HCT116 (cell line): ENCODE results near the gene GATAD2A.

Source experiments
- CBX3 ChIP-seq: IDR thresholded peaks from 2 replicates; pipeline ENCODE4 v1.6.1; 2012; ENCODE audit warnings: low read depth
- EZH2 ChIP-seq: fragments of 200-600 bp; sonication (generic); IDR thresholded peaks from 2 replicates; pipeline ENCODE4 v1.6.1; 2017; ENCODE audit warnings: antibody characterized with exemption, mixed run types
- EZH2phosphoT487 ChIP-seq: fragments of 200-600 bp; IDR thresholded peaks from 2 replicates; pipeline ENCODE4 v1.6.1; 2018; ENCODE audit warnings: antibody characterized with exemption, borderline replicate concordance
- FOSL1 ChIP-seq: IDR thresholded peaks from 2 replicates; pipeline ENCODE4 v1.6.1; 2012; ENCODE audit warnings: low read depth
- POLR2A ChIP-seq: IDR thresholded peaks from 2 replicates; pipeline ENCODE4 v1.7.0; 2011; ENCODE audit warnings: borderline replicate concordance; ENCODE audit not compliant: insufficient read depth, insufficient read length; ENCODE audit errors: extremely low read depth
- SP1 ChIP-seq: IDR thresholded peaks from 2 replicates; pipeline ENCODE4 v1.6.1; 2012; ENCODE audit warnings: low read depth
- TF ChIP-seq, protein P1 (sequence below), 3 experiments: fragments of 200-600 bp in 1 of 3; sonication (generic) in 1 of 3; IDR thresholded peaks in 2 of 3; conservative IDR thresholded peaks in 1 of 3; 2 replicates each; pipeline ENCODE4 v1.5.1; 2012 to 2017; ENCODE audit warnings: low read depth in 2 of 3, low read length in 2 of 3, antibody characterized with exemption in 1 of 3, borderline replicate concordance in 1 of 3, control low read depth in 1 of 3, mild to moderate bottlenecking in 1 of 3, mixed read lengths in 1 of 3, mixed run types in 1 of 3, moderate library complexity in 1 of 3; ENCODE audit not compliant: insufficient read depth in 1 of 3
- TF ChIP-seq, protein P2 (sequence below): IDR thresholded peaks from 2 replicates; pipeline ENCODE4 v1.6.1; 2012
- TF ChIP-seq, protein P3 (sequence below): IDR thresholded peaks from 2 replicates; pipeline ENCODE4 v1.6.1; 2011; ENCODE audit warnings: mild to moderate bottlenecking, low read length, moderate library complexity; ENCODE audit not compliant: insufficient replicate concordance; ENCODE audit errors: extremely low read depth

DNA sequence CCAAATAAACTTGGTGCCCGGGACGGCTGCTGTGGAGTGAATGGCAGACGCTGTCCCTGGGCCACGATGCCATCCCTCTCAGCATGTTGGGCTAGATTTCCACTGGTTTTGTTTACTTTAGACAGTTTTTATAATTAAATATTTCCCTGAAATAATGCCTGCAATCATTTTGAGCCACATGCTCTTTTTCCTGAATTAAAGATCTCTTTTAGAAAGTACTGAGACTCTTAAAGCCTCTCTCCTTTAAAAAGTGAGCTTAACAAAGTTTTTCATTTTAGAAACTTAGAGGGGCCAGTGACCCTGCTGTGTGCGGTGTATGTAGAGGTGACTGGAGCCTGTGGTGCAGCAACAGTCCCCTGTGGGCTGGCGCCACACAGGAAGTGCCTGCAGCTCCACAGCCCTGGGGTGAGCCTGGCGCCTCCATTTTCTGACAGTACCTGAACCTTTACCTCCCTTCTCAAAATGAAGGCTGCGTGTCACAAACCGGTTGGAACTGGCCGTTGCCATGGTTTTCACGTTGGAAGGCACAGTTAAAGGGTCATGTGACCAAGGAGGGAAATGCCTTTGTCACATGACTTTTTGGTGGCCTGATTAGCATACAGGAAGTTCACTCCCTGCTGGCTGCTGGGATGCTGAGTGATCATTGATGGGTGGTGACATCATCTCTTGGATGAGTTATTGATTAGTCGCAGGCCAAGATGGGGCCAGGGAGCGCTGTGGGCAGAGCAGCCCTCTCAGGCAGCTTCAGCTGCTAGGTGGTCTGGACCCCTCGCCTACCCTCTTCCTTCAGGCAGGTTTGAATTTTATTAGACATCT, 83.6 kb downstream of the GATAD2A start:
- TF ChIP-seq, protein P1, sequence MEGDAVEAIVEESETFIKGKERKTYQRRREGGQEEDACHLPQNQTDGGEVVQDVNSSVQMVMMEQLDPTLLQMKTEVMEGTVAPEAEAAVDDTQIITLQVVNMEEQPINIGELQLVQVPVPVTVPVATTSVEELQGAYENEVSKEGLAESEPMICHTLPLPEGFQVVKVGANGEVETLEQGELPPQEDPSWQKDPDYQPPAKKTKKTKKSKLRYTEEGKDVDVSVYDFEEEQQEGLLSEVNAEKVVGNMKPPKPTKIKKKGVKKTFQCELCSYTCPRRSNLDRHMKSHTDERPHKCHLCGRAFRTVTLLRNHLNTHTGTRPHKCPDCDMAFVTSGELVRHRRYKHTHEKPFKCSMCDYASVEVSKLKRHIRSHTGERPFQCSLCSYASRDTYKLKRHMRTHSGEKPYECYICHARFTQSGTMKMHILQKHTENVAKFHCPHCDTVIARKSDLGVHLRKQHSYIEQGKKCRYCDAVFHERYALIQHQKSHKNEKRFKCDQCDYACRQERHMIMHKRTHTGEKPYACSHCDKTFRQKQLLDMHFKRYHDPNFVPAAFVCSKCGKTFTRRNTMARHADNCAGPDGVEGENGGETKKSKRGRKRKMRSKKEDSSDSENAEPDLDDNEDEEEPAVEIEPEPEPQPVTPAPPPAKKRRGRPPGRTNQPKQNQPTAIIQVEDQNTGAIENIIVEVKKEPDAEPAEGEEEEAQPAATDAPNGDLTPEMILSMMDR (IDR thresholded peaks at IDR 0.05 in 2 of 3, conservative IDR thresholded peaks at IDR 0.05 in 1 of 3; ENCODE audit: borderline replicate concordance in 1 of 3, insufficient read depth in 1 of 3, low read depth in 2 of 3, low read length in 2 of 3) = no peak
- TF ChIP-seq POLR2A (no peak), EZH2phosphoT487 (no peak), SP1 (no peak), EZH2 (no peak), CBX3 (no peak), FOSL1 (no peak; the same call in 1 of the 2 replicates)
- TF ChIP-seq, protein P2, sequence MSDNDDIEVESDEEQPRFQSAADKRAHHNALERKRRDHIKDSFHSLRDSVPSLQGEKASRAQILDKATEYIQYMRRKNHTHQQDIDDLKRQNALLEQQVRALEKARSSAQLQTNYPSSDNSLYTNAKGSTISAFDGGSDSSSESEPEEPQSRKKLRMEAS = no peak
- TF ChIP-seq, protein P3, sequence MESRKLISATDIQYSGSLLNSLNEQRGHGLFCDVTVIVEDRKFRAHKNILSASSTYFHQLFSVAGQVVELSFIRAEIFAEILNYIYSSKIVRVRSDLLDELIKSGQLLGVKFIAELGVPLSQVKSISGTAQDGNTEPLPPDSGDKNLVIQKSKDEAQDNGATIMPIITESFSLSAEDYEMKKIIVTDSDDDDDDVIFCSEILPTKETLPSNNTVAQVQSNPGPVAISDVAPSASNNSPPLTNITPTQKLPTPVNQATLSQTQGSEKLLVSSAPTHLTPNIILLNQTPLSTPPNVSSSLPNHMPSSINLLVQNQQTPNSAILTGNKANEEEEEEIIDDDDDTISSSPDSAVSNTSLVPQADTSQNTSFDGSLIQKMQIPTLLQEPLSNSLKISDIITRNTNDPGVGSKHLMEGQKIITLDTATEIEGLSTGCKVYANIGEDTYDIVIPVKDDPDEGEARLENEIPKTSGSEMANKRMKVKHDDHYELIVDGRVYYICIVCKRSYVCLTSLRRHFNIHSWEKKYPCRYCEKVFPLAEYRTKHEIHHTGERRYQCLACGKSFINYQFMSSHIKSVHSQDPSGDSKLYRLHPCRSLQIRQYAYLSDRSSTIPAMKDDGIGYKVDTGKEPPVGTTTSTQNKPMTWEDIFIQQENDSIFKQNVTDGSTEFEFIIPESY = no peak
